RWPE1 (cell line): ENCODE results near the gene RASSF6.

Experiments
- CTCF ChIA-PET: fragments of 350-600 bp; sonication (Branson Sonifier 250); formaldehyde crosslinking; extraction: SDS; loops from one replicate; lab custom pipeline; 2021; lab: Yijun Ruan, JAX
- POLR2A ChIA-PET: fragments of 400-600 bp; formaldehyde crosslinking; extraction: SDS; loops from one replicate; lab custom pipeline; 2020; ENCODE audit warnings: antibody characterized with exemption; ENCODE audit not compliant: low non-redundant PET; lab: Yijun Ruan, JAX
- DNase-seq: peaks from one replicate; pipeline ENCODE4 v3.0.0; 2012; ENCODE audit warnings: low spot score
- H3K27ac ChIP-seq: fragments of 450-650 bp; 2 replicates; pipeline ENCODE4 v1.5.1; 2017
- CTCF ChIP-seq: fragments of 450-650 bp; conservative IDR thresholded peaks from 2 replicates; pipeline ENCODE4 v1.5.1; 2017; ENCODE audit warnings: low read depth, mild to moderate bottlenecking

The RASSF6 gene

DNA sequence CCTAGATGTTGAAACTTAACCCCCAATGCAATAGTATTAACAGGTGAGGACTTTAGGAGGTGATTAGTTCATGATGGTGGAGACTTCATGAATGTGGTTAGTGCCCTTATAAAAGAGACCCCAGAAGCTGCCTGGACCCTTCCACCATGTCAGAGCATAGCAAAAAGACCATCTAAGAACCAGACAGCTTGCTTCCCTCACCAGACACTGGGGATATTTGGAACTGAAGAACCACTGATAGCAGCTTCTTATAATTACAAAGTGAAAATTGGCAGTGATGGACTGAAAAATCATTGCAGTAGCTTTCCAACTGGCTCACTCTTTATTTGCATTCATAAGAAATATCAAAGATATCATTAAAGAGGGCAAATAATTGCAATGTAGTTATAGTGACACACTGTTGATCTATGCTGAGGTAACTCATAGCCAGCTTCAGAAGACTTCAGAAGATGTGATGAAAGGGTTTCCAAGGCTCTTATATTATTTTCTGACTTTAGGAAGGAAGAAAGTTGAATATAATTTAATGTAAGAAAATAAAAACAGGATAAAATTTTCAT, 5.8 kb downstream of the RASSF6 start:
- H3K27ac ChIP-seq = no peak overlapping the region
- DNase-seq = no peak
- no peak for TF ChIP-seq CTCF
- CTCF ChIA-PET = interaction anchor here (1.0 kb wide), 1 partner anchor 14 kb away, joined by 4 read pairs; no protein-coding TSS in a partner anchor
- POLR2A ChIA-PET = no interaction called here

- DNase-seq = peak; percentile 31
- CTCF ChIA-PET = no interaction called here
- POLR2A ChIA-PET = no interaction called here
- no peak for TF ChIP-seq CTCF
- no peak overlapping the region for H3K27ac ChIP-seq
These were observed 7.1 kb downstream of the RASSF6 start for GRCh38 chr4:73613130-73613529.

- DNase-seq = peak; percentile 69
- POLR2A ChIA-PET = no interaction called here
- TF ChIP-seq CTCF = no peak
- no peak overlapping the region for H3K27ac ChIP-seq
- CTCF ChIA-PET = no interaction called here
These were observed 8.2 kb downstream of the RASSF6 start for GRCh38 chr4:73612032-73612431.

- H3K27ac ChIP-seq = no peak overlapping the region
- ChIA-PET CTCF (no interaction called here), POLR2A (no interaction called here)
- no peak for TF ChIP-seq CTCF
- no peak for DNase-seq
These were observed 10.5 kb downstream of the RASSF6 start for GRCh38 chr4:73609706-73610105.

DNA sequence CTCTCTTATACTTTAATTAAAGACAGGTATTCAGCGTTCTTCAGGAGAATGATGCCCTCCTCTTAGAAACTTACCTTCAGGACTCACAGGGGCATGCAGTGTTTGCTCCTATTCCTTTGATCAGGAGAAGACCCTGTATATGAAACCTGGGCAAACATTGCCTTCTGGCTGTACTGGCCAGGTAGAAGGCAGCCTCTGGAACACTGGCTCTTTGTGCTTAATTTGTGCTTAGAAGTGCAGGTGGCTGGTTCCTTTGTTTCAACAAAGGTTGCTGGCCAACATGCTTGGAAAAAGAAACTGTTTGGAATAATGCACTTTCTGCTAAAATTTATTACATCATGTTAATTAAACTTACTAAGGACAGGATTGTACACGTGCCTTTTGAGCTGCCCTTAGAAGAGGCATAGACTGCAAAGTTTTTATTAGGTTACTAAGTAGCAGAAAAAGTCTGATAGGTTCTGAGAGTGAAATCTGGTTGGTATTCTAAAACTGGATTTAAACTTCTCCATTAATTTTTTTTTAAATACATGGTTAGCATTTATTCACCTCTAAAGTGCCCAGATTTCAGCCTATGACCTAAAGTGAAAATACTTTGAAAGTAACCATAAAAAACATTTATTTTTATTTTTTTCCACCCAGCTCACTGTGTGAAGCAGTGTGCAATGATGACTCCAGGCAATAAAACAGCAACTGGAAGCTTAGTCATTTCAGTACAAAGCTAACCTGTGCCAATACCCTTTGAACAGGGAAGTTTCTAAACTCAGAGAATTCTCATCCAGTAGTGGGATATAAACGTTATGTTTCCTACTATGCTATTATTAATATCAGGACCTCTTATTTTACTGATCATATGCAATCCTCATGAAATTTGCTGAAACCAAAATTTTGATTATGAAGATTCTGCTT, 11.3 kb downstream of the RASSF6 start:
- peak; percentile 52 for DNase-seq
- TF ChIP-seq CTCF = no peak
- CTCF ChIA-PET = no interaction called here
- POLR2A ChIA-PET = no interaction called here
- H3K27ac ChIP-seq = no peak overlapping the region

GRCh38 chr4:73607375-73608033, 12.7 kb downstream of the RASSF6 start:
- ChIA-PET CTCF (no interaction called here), POLR2A (no interaction called here)
- TF ChIP-seq CTCF = no peak
- no peak for DNase-seq
- H3K27ac ChIP-seq = no peak overlapping the region
